GM19193 (cell line): ENCODE data around the gene SLC39A11.

Experiments used
- POLR2A ChIP-seq: IDR thresholded peaks from 4 replicates; pipeline ENCODE4 v1.6.1; 2011; ENCODE audit not compliant: insufficient read depth, insufficient read length; ENCODE audit errors: extremely low read depth

SLC39A11 gene

DNA sequence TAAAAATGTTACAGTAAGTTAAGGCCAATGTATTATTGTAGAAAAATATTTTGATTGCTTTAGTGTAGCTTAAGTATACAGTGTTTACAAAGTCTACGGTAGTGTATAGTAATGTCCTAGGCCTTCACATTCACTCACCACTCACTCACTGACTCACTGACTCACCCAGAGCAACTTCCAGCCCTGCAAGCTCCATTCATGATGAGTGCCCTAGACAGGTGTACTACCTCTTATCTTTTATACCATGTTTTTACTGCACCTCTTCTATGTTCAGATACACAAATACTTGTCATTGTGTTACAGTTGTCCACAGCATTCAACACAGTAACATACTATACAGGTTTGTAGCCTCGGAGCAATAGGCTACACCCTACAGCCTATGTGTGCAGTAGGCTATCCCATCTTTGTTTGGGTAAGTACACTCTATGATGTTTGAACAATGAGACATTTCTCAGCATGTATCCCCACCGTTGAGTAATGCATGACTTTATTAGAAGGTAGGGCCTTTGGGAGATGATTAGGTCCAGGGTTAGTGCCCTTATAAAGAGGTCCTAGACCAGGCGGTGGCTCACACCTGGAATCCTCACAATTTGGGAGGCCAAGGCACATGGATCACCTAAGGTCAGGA is 117.8 kb downstream of the SLC39A11 start:
- no peak for TF ChIP-seq POLR2A

DNA sequence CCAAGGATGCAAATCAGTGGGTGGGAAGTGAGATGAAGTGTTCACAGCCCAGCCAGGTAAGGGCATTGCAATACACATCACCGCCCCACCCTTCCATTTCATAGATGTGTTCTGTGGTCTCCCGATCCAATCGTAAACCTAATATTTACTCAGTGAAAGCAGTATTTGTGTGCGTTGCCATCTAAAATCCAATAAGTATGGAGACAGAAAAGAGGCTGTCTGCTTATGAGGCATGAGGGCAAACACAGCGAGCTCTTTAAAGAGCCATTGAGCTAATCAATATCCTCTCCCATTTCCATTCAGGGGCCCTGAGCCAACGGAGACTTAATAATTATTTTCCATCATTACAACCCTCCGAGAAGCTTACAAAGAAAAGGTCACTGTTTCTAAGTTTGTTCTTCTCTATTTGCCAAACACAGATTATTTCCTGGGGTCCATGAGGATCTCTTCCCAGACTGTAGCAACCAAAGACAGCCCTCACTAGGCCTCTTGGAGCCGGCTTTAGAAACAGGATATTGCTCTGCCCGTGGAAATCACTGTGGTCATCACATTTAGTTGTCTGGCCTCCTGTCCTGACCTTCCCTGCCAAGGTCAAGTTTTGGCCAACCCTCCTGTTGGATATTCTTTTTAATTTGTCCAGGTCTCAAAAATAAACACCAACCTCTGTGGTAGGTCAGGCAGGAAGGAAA is 120.1 kb downstream of the SLC39A11 start:
- TF ChIP-seq POLR2A: no peak

DNA sequence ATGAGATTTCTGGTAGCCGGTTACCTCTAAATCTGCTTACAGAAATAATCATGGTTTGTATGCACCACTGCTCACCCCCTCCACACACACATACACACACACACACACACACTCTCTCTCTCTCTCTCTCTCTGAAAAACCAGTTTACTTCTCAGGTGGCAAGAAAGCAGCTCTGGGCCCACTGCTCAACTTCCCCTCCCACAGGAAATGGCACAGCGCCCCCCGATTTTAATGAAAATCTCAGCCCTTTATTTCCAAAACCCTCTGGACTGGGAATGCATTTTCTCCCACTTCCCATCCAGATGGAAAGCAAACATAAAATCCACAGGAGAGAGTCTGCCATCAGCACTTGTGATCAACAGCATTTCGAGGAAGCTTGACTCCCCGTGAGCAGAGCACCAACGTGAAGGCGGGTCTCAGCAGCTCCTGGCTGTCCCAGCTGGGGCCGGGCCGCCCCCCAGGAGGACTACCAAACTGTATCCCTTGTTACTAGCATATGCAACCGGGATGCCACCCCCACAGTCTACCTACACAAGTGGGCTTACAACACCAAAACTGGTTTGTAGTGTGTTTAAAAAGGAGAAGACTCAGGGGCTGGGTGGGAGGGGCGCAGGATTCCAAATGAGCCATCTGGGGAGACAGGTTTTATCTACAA is 121.1 kb downstream of the SLC39A11 start:
- no peak for TF ChIP-seq POLR2A

DNA sequence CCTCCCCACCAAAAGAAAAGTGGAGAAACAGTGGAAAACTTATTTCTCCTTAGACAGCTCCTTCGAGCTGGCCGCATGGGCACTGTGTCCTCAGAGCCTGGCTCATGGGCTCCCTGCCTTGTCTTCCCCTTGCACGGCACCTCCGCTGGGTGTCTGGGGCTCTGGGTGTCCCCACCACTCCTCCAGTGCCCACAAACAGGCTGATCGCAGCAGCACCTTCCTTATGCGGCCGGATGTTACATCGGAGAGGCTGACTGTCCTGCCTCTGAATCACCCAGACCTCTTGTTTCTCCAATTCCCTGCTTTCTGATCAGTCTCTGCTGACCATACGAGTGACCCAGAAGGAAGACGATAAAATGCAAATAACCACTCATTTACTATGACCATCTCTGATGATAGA is 121.7 kb downstream of the SLC39A11 start:
- no peak for TF ChIP-seq POLR2A

DNA sequence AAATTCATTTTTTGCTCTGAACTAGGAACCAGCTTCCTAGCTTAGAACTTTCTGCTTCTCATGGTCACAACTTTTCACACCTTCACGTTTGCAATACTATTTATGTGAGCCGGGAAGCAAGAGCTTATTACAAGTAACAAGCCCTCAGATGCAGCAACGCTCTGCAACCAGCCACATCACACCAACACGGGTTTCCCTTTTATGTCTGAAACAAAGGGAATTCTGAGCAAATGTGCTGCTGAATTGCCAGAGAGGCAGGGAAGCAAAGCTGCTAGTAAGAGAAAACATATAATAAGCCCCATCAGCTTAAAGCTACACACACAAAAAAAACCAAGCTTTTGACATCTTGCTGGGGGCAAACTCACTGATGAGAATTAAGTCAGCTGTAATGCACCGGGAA is 122.2 kb downstream of the SLC39A11 start:
- TF ChIP-seq POLR2A: no peak

DNA sequence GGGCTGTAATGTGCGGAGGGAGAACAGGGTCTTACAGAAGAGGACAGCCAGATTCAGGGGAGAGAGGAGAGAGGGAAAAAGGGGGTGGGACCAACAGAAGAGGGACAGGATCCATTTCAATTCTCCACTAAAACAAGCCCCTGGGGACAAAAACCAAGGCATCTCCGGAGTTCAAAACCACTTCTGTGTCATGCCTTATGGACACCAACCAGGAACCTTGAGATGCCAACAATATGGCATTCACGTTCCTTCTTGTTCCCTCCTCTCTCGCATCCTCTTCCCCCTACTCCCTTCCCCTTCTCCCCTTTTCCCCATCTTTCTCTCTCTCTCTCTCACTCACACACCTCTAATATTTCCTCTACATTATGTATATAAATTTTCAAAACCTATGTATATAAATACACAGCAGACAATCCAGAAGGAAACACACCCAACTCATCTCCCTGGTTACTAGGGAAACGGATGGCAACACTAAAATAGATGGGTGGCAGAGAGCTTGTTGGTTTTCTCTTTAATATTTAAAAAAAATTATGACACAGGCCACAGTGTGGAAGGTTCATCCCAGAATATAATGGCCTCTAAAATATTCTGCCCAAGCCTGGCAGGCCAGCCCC is 123.1 kb downstream of the SLC39A11 start:
- TF ChIP-seq POLR2A: no peak

DNA sequence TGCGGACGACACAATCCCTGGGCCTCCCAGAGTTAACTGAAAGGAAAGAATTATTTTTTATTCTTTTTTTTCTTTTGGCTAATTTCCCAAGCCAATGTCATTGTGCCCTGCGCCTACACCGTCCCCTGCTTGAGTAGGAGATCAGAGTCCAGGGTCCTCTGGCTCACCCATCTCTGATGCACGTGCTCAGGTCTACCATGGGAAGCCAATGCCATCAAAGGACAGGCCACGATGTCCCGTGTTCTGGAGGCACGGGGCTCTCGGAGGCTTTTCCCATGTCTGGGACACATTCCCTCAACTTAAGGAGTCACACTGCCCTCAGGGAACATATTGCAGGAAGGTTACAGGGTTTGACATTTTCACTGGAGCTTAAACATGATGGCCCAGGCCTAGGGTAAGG is 123.7 kb downstream of the SLC39A11 start:
- no peak for TF ChIP-seq POLR2A

DNA sequence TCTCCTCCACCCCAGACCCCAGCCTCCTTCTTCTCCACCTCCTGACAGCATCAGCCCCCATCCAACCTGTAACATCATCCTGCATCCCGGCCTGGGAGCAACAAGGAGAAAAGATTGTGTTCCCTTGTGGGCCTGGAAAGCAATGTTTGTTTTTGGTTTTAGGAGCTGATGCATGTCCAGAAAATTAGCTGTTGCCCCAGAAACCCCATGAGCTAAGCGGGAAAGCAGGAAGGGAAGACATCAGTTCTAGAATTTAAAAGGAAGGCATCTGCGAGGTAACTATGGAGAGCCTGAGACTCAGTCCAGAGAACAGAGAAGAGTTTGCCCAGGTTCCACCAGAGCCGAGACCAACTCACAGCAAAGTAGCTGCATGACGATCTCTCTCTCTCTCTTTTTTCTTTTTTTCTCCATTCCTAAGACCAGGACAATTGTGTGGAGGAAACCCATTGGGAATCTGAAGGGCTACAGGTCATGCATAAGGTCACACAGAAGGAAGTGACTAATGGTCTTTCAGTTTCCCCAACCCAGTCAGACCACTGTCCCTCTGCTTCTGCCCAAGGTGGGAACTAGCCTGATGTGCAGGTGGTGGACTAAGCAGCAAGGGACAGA is 124.4 kb downstream of the SLC39A11 start:
- no peak for TF ChIP-seq POLR2A

DNA sequence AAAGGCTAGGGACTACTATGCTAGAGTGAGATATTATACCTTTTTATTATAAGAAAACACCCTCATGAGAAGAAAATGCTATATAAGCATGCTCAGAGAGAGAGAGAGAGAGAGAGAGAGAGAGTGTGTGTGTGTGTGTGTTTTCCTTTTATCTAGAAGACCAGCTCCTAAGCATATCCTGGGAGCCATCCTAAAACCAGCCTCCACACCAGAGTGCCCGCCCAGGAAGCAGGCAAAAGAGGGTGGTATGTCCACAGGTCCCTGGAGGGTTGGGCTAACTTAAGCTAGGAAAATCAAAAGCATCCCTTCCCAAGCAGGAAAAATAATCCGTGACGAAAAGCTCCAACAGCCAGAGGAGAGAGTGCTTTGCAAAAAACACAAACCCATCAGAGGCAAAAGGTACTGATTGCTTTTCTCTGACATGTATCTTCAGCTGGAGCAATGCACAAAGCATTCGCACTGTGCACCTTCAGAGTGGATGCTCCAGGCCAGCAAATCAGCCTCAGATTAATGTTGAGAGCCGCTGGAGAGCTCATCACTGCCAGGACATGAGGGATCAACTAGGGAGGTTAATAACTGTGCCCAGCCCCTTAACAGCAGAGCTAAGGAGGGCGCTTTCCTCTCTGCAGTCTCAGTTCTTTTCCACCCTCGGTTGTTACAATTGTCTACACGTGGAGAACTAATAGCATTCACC is 125.1 kb downstream of the SLC39A11 start:
- TF ChIP-seq POLR2A: no peak

DNA sequence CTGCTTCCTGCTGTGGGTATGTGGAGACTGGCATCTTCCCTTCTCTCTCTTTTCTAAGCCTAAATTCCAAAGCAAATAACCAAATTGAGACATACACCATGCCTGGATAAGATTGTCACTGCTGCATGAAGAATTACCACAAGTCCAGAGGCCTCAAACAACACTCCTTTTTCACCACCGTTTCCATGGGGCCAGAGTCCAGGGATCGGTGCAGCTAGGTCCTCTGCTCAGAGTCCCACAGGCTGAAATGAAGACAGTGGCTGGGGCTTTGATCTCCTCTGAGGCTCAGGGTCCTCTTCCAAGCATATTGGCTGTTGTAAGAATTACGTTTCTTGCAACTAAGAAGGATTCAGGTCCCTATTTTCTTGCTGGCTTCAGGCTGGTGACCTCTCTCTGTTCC is 130.4 kb downstream of the SLC39A11 start:
- TF ChIP-seq POLR2A: no peak

DNA sequence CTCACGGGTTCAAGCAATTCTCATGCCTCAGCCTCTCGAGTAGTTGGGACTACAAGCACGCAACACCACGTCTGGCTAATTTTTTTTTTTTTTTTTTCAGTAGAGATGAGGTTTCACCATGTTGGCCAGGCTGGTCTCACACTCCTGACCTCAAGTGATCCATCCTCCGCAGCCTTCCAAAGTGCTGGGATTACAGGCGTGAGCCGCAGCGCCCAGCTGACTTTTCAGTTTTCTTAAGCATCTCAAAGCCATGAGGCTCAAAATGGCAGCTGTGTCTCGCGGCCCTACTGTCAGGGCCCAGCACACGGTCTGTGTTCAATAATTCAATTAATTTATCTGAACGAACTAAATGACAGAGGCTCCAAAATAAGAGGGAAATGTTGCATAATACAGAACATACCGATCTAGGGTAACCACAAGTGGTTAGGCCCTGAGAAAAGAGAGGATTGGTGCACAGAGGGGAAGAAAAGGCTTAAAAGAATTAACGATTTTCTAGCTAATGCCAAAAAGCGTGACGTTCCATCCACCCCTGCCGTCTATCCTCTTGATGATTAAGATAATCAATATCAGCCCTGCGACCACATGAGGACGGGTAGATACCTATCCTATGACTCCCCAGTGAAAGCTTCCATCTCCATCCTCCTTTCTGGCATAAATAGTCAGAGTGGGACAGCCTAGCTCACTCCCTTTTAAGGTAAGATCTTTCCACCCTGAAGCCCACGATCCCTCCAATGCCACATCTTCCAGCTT is 136.9 kb downstream of the SLC39A11 start:
- TF ChIP-seq POLR2A: no peak

DNA sequence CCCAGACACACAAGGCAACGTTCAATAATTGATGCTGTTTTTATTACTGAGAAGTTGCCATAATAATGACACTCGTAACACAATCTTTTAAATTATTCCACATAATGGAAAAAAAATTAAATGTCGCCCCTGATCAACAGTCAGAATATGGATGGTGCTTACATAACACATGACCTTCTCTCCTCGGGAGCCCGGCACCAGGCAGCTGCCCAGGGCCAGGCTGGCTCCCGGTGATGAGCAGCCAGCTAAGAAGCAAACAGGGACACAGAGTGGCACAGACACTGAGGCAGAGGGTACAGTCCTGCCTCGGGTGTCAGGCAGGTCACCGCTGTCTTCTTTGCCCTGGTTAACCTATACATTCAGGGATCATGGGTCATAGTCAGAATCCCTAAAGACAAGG is 137.9 kb downstream of the SLC39A11 start:
- TF ChIP-seq POLR2A: no peak

DNA sequence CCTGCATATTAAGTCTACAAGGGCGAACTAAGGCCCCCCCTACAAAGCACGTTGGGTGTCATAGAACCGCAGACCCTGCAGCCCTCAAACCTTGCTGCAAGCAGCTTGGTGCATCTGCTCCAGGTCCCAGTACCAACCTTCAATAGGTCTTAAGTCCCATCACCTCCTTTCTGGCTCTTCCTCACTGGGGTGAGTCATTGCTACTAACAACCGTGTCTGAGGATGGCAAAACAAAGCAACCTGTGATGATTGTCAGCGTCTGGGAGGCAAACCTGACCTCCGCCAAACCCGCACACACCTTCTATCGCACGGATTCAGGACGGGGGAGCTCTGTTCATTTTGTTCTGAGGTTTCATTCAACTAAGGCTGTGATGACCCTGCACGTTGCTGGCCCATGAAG is 138.9 kb downstream of the SLC39A11 start:
- TF ChIP-seq POLR2A: no peak
